CD4-positive, alpha-beta T cell treated with Interleukin-1 beta for 1 hour (primary cell): Measurements from ENCODE around the gene NTM.

Source experiments
- DNase-seq, 2 donors: peaks; one replicate each; pipeline ENCODE4 v3.0.0-alpha.2; 2020 to 2022

Gene NTM

DNA sequence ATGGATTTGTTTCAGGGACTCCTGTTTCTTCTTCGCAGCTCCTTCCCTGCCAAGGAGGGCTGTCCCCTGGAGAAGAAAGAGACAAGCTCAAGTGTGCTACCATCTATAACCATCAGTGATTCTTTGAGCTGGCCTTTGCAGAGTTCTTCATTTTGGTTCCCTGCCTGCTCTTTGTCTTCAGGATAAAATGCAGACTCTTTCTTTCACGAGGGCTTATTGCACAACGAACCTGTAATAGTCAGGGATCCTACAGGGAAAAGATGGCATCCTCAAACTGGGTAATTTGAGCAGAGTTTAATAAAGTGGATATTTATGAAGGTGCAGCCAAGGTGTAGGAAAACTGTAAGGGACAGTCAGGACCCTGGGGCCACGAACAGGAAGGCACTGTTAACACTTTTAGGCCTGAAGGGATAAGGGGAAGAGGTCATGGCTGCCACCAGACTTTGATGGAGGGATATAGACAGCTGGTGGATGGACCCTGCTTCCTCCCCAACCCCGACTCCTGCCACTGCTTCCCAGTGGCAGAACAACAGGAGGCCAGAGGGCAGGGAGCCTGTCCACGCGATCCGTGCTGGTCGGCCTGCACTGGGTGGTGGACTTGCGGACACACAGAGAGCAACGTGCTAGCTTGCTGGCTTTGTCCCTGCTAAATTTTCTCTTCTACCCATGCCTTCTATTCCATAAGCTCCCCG is 767.0 kb downstream of the NTM start:
- DNase-seq: no peak

DNA sequence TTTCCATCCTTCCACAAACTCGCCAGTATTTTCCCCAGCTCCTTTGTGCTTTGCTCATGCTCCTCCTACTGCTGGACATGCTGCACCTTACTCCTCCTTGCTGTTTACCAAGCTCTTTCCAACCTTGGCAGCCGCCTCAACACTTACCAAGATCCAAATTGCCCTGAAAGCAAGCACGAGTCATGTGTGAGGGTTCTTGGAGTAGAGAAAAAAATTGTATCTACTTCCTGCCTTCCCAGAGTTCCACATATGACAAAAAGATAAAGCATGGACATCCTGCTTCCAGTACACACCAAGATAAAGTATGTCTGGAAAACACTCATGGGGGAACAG is 767.5 kb downstream of the NTM start:
- DNase-seq: no peak

DNA sequence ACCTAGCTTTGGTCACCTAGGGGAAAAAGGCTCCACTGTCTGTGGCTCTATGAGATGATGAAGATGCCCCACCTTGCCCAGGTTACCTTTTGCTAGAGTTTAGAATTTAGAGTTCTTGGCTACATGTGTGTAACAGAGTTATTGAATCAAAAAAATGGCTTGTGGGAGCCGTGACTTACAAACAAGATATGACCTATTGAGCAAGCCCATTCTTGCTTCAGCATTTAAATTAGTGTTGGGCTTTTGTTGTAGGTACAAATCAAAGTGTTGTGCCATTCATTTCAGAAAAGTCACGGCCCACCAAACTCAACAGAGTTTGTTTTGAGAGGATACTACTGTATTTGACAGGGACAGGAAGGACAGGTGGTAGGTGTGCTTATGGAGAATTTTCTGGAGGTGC is 768.8 kb downstream of the NTM start:
- DNase-seq: no peak

DNA sequence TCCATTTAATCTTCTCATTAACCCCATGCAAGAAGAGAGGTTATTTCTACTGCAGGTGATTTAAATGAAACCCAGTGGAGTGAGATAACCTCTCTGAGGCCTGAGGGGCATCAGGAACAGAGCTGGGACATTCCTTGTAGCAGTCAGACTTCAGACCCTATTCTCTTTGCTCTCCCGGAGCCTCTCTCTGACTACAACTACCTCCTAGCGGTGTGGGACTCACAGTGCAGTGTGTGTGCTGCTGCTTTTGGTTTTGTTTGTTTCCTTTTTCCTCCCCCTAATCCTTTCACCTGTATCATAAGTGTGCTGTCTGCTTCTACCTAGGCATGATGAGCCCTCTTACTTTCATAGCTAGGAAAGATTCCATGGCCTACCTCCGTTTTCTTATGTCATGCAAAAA is 769.6 kb downstream of the NTM start:
- no peak for DNase-seq

DNA sequence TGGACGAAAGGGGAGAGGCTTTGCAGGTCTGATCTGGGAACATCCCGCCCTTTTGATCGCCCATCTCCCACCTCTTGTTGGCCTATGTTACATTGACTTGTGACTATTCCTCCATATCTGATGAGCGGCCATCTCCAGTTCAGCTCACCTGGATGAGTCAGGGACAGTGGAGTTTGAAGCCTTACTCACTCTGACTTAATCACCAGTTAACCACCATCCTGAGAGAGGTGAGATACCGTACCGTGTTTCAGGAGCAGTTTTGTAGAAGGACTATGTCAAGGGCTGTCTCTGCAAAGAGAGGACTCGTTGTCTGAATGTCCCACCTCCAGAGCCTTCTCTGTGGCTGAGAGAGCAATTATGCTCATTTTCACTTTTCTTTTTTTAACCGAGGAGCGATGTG is 771.7 kb downstream of the NTM start:
- no peak for DNase-seq

DNA sequence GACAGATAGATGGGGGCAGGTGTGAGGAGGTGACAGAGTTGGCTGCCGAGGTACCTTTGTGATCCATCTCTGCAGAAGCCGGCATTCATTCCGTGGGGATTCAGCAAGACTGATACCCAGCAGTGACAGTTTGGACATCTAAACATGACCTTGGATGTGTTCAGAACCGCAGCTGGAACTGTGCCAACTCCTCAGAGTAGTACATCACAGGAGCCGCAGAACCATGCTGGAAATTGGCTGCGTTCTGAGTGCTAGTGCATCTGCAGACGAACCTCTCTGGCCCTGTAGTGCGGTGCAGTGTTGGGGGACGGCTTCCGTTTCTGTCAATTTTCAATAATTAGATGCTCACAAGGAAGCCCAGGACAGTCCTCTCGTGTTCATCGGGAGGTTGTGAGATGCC is 772.1 kb downstream of the NTM start:
- no peak for DNase-seq

DNA sequence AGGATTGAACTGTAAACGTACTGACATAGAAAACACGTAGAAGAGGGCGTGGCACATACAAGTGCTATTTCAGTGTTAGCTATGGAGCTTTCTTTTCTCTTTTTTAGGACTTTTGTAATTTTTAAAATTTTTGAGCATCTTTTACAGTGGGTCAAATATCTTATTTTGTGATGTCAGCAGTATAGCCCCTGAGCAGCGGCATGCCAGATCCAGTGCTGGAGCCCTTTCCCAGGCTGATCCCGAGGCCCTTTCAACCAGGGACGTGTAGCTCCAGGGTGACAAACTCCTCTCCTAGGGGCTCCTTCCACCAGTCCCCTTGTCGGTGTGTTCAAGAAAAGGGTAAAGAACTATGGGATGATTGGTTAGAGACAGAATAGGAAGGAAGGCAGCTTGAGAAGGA is 777.0 kb downstream of the NTM start:
- DNase-seq: no peak

DNA sequence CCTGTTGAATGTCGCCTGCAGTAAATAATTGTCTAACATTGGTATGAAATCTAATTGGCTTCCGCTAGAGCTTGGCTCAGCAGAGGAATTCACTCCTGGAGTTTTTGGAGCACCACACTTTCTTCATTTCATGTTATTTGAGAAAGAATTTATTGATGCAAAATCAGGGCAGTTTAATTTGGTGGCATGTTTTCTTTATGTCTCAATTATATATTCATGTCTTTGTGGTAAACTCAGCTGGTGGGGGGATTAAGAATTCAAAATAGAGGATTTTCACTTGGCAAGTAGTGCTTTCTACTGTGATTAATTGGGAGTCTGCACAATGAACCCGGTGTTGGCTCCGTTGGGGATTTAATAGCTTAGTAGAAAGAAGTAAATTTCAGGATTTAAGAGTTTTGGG is 784.4 kb downstream of the NTM start:
- no peak for DNase-seq

DNA sequence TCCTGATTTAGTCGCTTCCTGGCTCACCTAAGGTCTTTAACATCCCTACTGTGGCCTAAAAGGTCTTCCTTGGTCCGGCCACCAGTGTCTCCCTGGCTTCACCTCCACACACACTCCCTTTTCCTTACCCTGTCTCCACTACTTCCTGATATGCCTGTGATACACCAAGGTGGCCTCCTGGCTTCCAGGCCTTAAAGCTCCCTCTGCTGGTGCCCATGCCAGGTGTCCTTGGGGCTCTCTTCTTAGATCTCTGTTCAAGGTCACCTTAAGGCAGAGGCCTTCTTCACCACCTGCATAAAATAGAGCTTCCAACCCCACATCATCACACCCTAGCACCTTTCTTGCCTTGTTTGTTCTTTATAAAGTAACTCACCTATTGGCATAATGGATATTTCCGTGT is 787.7 kb downstream of the NTM start:
- DNase-seq: no peak

DNA sequence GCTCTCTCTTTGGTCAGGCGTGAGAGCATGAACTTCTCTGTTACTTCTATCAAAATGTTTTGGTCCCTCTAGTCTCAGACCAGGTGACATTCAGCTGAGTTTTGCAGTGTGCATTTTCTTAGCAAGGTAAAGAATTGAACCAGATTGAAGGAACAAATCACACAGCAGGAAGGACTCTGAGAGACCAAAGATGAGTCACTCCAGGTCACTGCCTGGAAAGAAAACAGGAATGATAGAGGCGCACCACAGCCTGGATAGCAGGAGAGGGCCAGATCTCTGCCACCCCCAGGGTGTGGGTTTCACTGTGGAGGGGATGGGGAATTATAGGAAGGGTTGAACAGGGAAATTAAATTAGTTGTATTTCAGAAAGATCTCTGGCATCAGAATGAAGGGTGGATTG is 788.3 kb downstream of the NTM start:
- DNase-seq: no peak

DNA sequence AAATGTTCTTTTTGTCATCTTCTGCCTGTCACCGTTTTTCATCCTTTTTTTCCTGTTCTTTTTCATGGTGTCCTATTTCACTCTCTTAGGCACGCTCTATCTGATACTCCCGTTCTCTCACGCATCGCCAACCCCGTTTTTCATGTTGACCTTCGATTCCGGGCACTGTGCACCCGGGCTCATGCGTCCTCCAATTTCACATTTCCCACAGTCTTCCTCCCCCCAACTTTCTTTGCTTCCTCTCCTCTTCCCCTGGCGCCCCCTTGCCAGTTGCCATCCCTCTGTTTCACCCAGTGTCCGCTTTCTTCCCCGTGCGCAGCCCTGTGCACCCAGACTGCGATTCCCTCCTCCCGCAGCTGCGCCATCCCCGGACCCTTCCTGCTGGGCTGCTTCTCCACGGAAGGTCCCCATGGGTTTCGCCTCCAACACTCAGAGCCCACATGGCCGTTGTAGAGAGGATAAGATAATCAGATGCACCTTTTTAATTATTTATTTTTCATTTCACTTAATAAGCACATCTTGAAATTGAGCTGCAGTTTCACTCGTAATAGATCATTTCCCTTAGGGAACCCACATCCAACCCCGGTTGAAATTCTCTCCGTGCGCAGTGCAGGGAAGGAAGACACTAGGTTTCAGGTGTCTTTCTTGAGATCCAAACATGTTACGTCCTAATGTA is 791.1 kb downstream of the NTM start:
- no peak for DNase-seq

DNA sequence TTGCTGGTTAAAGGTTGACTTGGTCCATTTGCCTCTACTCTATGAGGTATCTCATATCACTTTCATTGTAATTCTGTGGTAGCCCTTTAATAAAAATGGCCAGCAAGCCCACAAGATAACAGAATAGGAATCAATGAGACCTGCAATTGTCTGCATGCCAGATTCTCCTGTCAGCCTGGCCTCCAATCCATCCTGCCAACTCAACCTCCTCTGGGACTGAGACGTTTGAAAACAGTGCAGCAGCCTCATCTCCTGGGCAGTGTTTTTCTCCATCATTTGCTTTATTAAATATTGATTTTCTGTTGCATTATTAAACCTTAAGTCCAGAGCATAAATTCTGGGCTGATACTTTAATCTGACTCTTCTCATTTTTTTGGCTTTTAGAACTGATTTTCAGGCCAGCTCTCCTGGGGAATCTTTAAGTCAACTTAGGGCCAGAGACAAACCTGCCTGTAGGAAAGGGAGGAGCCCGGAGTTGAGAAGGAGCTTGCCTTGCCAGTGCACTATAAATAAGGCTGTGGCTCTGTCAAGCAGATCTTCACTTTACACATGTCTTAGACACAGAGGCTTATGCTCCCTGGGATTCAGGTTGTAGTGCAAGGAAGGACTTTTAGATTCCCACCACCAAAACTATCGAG is 798.0 kb downstream of the NTM start:
- DNase-seq: no peak

DNA sequence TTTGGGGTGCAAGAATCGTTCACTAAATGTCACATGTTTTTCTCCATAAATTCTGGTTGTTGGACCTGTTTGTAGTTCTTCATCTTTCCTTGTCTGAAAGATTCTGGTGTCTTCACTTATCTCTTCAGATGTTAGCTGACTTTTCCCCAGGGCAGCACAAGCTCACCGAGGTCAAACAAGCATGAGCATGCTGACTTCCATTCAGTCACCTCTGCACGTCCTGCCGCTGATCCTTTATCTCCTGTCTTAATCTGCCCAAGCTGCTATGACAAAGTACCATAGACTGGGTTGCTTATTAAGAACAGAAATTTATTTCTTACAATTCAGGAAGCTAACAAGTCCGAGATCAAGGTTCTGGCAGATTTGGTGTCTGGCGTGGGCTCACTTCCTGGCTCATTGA is 800.6 kb downstream of the NTM start:
- no peak for DNase-seq

DNA sequence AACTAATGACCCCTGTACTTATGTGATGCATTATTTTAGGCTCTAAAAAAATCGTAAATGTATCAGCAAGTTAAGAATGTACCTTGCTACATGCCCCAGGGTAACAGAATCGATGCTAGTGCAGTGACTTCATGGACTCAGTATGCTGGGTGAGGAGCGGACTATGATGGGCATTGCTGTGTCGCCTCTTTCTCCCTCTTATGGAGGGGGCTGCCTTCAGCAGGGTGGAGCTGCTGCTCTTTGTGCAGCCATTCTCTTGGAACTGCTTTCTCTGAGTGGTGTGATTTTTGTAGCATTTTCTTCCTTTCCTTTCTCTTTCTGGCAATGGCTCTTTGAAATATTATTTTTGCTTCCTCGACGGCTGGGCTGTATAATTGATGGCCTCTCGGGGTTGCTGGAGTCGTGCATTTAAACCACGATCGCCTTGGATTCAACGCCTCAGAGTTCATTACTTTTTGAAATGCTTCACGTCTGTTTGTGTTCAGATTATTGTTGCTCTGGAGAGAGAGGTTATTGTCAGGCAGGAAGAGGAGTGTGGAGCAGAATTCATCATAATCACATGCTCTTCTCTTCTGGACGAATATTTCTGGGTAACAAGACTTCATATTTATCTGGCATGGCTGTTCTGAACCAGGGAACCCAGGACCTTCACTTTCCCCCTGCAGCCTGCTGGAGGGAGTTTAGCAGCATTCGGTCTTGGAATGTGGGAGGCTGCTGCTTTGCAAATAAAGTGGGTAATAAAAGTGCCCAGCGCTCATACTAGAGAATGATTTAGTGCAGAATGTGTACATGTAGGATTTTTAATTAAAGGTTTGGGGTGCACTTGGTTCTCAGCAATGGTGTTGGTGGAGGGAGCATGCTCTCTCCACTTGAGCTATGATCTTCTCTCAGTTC is 804.2 kb downstream of the NTM start:
- no peak for DNase-seq

DNA sequence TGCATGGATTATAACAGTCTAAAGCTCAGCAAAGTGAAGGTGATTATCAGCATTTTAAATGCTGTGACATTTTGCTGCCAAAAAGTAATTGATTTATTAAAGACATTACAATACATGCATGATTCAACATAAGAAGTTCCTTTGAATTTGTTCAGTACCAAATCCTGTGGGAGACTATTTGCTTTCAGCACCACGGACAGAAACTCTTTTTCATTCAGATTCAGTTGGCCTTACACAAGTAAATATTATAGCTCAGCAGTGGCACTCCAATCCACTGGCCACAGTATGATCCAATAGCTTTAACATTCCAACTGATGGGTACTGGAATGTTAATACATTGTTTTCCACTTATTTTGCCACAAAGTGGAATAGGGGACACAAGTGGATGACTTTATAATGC is 806.7 kb downstream of the NTM start:
- DNase-seq: no peak

DNA sequence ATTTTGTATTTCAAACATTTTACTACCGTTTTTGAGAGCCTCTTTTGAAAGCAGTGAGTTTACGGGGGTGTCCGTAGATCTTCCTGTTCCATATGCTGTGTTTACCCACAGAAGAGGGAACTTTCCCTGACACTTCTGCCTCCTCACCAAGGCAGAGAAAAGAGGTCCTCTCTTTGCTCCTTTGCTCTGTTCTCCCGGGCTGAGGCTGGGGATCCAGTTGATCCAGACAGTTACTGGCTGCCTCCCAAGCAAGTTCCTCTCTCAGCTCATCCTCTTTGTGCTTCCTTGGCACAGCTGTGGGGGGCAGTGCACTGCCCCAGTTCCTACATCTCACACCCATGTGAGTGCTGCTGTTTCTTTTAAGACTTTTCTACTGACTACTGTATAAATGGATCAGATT is 813.7 kb downstream of the NTM start:
- DNase-seq: no peak

DNA sequence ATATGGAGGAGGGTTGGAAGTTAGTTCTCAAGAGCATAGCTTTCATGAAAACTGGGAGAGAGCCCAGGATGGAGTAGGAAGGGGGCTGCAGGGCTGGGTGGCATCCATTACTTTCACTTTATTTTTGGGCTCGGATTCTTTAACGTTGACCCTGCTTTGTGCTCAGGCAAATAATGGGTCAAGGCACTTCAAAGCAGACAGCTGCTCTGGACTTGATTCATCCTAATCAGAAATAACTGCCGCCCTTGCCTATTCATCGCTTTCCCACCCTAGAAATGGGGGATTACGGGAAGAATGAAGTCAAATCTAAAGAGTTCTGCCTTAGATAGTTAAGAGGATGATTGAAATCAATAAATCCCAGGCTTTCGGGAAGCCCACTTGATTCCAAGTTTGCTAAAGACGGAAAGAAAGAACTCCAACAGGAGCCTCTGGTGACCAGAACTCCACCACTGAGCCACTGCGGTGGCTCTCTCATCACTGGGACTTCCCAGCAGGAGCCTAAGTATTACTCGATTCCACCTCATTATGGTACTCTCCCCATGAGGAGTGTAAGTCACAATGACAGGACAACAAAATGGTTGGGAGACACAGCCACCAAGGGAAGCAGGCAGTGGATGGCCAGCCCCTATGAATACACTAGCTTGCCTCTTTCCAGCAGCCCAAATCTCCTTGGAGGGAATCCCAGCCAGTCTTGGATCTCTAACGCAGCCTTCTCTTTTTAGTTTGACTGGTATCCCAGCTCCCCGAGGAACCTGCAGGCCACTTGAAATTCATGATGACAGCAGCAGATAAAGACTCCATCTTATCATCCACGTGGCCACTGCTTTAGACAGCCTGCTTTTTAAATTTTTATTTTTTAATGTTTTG is 815.5 kb downstream of the NTM start:
- no peak for DNase-seq

DNA sequence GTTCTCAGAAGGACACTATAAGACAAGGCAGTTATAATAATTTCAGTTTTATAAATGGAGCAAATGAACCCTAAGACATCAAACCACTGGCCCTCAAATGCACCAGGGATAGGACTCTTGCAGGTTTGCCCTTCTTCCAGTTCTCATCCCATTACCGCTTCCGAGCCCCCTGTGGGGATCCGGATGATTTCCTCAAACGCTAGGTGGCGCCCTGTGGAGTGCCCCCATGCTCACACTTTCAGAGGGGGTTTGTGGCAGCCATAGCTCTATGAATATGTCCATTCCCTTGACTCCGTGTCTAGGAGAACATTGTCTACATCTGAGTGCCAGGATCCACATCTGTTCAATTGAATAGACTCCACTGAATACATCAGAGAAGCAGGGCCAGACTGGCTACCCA is 816.3 kb downstream of the NTM start:
- DNase-seq: no peak

DNA sequence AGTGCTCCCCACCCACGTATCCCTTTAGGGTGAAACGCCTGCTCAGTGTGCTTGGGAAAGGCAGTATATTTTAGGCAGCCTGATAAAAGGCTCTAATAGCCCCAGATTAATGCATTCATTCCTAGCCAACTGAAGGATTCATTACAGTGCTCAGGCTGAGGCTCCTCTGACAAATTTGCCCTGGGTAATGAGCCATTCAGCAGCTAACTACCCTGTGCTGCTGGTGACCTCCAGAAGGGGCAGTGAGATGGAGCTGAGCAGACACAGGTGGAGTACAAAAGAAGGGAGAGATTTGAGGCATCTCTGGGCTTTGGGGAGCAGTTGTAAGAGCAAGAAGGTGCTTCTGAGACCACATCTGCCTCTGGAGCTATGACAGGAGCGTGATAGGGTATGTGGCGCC is 817.0 kb downstream of the NTM start:
- DNase-seq: no peak

DNA sequence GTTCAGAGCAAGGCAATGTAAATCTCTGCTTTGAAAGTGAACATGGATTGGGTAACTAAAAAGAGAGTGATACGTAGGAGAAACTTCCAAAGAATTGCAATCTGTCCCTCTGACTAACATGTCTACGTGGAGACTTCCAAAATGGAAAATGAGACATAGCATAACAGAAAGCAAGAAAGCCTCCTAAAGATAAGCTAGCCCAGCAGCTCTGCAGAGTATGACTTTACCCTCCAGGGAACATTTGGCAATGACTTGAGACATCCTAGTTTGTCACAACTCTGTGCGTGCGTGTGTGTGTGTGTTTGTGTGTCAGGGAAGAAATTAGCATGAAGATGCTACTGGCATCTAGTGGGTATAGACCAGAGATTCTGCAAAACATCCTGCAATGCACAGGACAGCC is 817.4 kb downstream of the NTM start:
- no peak for DNase-seq

DNA sequence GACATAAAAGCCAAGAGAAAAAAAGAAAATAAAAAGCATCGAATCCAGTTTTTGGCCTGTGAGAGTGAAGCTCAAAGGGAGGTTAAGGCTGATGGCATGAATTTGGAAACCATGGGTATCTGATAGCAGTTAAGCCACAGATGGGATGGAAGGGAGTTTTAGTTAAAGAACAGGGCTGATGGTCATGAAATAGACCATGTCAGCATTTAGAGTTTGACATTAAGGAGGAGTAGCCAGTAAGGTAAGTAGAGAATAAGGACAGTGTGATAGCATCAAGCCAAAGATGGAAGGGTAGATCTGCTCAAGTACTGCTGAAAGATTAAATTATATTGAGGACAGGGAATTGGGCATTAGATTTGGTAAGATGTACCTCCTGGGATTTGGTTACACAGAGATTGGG is 826.5 kb downstream of the NTM start:
- no peak for DNase-seq

DNA sequence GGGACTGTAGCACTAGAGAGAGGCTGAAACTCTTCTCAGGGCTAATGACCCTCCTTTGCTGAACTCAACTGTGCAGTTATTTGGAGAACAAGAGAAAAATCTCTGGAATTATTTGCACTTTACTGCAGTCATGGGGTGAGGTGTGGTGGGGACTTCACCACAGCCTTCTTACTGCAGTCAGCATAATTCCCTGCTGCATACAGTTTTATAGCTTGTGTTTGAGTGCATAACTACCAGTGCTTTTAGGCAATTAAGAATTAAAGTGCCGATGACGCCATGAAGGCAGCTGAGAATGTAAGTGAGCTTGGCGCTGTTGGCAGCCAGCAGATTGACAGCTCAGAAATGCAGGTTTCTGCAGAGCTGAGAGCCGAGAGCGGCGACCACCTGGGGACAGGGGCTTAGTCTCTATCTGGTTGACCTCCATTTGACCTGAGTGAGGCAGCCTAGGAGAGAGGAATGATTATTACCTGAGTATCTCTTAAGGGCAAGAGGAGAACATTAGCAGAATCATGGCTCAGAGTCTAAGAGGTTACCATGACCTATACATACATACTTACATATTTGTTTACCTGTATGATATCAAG is 830.0 kb downstream of the NTM start:
- no peak for DNase-seq
